NCI-H2196 (cell line): ENCODE measurements around the gene EXOC1.
"Not testable (repeated sequence)": the region's sequence is repeated elsewhere in the genome, so short reads cannot be mapped to it uniquely, and the experiment has no call there.

Experiments
- DNase-seq: peaks from one replicate; lab custom pipeline; 2025; ENCODE audit not compliant: unreplicated experiment; lab: John Stamatoyannopoulos, UW

Gene EXOC1

GRCh38 chr4:55853484-55854046, at the start of gene EXOC1:
Gene EXOC1, plus strand, starts transcription at chr4:55853648. Its CDS starts 4,676 bp downstream, at chr4:55858324.
- DNase-seq = peak; percentile 81

- no peak for DNase-seq
These were observed 45.9 kb upstream of the EXOC1 start for GRCh38 chr4:55807556-55807955.

GRCh38 chr4:55808186-55808585, 45.3 kb upstream of the EXOC1 start:
- no peak for DNase-seq

- no peak for DNase-seq
These were observed 44.8 kb upstream of the EXOC1 start for GRCh38 chr4:55808632-55809031.

- DNase-seq = no peak
These were observed 35.8 kb upstream of the EXOC1 start for GRCh38 chr4:55817691-55818090.

- DNase-seq = no peak
These were observed 33.8 kb upstream of the EXOC1 start, which contains the start of gene EXOC1L for GRCh38 chr4:55819634-55820033. Gene EXOC1L, plus strand, starts transcription at chr4:55819790. Its CDS starts 237 bp downstream, at chr4:55820027.

GRCh38 chr4:55820279-55820678, 33.2 kb upstream of the EXOC1 start:
- no peak for DNase-seq

GRCh38 chr4:55822329-55822728, 31.1 kb upstream of the EXOC1 start:
- DNase-seq = no peak

- DNase-seq = no peak
These were observed 28.6 kb upstream of the EXOC1 start for GRCh38 chr4:55824865-55825264.

GRCh38 chr4:55826986-55827385, 26.5 kb upstream of the EXOC1 start:
- no peak for DNase-seq

GRCh38 chr4:55827582-55827981, 25.9 kb upstream of the EXOC1 start:
- DNase-seq = no peak

GRCh38 chr4:55830048-55830447, 23.4 kb upstream of the EXOC1 start:
- no peak for DNase-seq

- DNase-seq = no peak
These were observed 22.7 kb upstream of the EXOC1 start for GRCh38 chr4:55830716-55831115.

GRCh38 chr4:55834086-55834795, 19.2 kb upstream of the EXOC1 start:
- no peak for DNase-seq

- DNase-seq = no peak
These were observed 15.5 kb upstream of the EXOC1 start for GRCh38 chr4:55837903-55838302.

GRCh38 chr4:55838356-55838755, 15.1 kb upstream of the EXOC1 start:
- no peak for DNase-seq

GRCh38 chr4:55838952-55839351, 14.5 kb upstream of the EXOC1 start:
- DNase-seq = no peak

- DNase-seq = no peak
These were observed 12.5 kb upstream of the EXOC1 start for GRCh38 chr4:55840956-55841355.

- not testable (repeated sequence) for DNase-seq
These were observed 11.8 kb upstream of the EXOC1 start for GRCh38 chr4:55841373-55842239.

GRCh38 chr4:55842312-55842711, 11.1 kb upstream of the EXOC1 start:
- not testable (repeated sequence) for DNase-seq

- DNase-seq = no peak
These were observed 3.7 kb upstream of the EXOC1 start for GRCh38 chr4:55849724-55850123.

GRCh38 chr4:55851885-55852284, 1.6 kb upstream of the EXOC1 start:
- no peak for DNase-seq
